Neuronal stem cell (in vitro differentiated cells): ENCODE results near the gene SRCIN1.
A peak's percentile ranks its signal among the peaks of the same experiment; 100 is the strongest.

Experiments
- DNase-seq: peaks from one replicate; pipeline ENCODE4 v3.0.0-alpha.2; 2013; ENCODE audit warnings: low spot score
- H2AFZ ChIP-seq: one replicate; pipeline ENCODE4 v1.6.1; 2013; ENCODE audit warnings: mild to moderate bottlenecking, low read length, inconsistent platforms
- H2AK5ac ChIP-seq: 2 replicates; pipeline ENCODE4 v1.6.1; 2013; ENCODE audit warnings: low read depth, mild to moderate bottlenecking, inconsistent platforms, low read length, moderate library complexity, mixed read lengths
- H2BK120ac ChIP-seq: 2 replicates; pipeline ENCODE4 v1.6.1; 2013; ENCODE audit warnings: low read depth, mild to moderate bottlenecking, inconsistent platforms, low read length, moderate library complexity, mixed read lengths
- H2BK12ac ChIP-seq: one replicate; pipeline ENCODE4 v1.6.1; 2013; ENCODE audit warnings: low read length, inconsistent platforms
- H2BK15ac ChIP-seq: 2 replicates; pipeline ENCODE4 v1.6.1; 2013; ENCODE audit warnings: mild to moderate bottlenecking, low read length, inconsistent platforms, mixed read lengths
- H2BK5ac ChIP-seq: one replicate; pipeline ENCODE4 v1.6.1; 2013; ENCODE audit warnings: inconsistent platforms, mild to moderate bottlenecking, low read length, moderate library complexity
- H3K14ac ChIP-seq: one replicate; pipeline ENCODE4 v1.6.1; 2013; ENCODE audit warnings: low read length, inconsistent platforms
- H3K18ac ChIP-seq: 2 replicates; pipeline ENCODE4 v1.6.1; 2013; ENCODE audit warnings: low read length, inconsistent platforms
- H3K23ac ChIP-seq: 2 replicates; pipeline ENCODE4 v1.6.1; 2013; ENCODE audit warnings: low read depth, mild to moderate bottlenecking, mixed read lengths, low read length, inconsistent platforms; ENCODE audit not compliant: poor library complexity
- H3K27ac ChIP-seq: replicated peaks from 3 replicates; pipeline ENCODE4 v1.5.1; 2013; ENCODE audit warnings: low read length, inconsistent platforms
- H3K27me3 ChIP-seq, 3 experiments: 2 replicates each; pipeline ENCODE4 v1.6.1; 2013; ENCODE audit warnings: low read length in 3 of 3, mild to moderate bottlenecking in 2 of 3, inconsistent platforms in 1 of 3, low read depth in 1 of 3, mixed read lengths in 1 of 3, moderate library complexity in 1 of 3; ENCODE audit not compliant: control insufficient read depth in 3 of 3, insufficient read depth in 3 of 3
- H3K36me3 ChIP-seq, 2 donors: replicated peaks in 1 of 2; 2 replicates each; pipeline ENCODE4 v1.6.1; 2013; ENCODE audit warnings: low read length in 2 of 2; ENCODE audit not compliant: control insufficient read depth in 2 of 2, insufficient read depth in 2 of 2
- H3K4ac ChIP-seq: 2 replicates; pipeline ENCODE4 v1.6.1; 2013; ENCODE audit warnings: inconsistent platforms, mild to moderate bottlenecking, low read length, moderate library complexity
- H3K4me1 ChIP-seq, 2 donors: 1 replicate in 1 of 2; 2 replicates in 1 of 2; pipeline ENCODE4 v1.6.1; 2013; ENCODE audit warnings: low read length in 2 of 2, low read depth in 1 of 2; ENCODE audit not compliant: control insufficient read depth in 2 of 2, insufficient read depth in 1 of 2
- H3K4me2 ChIP-seq: one replicate; pipeline ENCODE4 v1.6.1; 2013; ENCODE audit warnings: mild to moderate bottlenecking, low read length, inconsistent platforms; ENCODE audit not compliant: insufficient read depth, poor library complexity, severe bottlenecking
- H3K4me3 ChIP-seq, 2 donors: 2 replicates each; pipeline ENCODE4 v1.5.1; 2013; ENCODE audit warnings: low read length in 2 of 2, mild to moderate bottlenecking in 2 of 2, inconsistent platforms in 1 of 2, moderate library complexity in 1 of 2
- H3K79me1 ChIP-seq: one replicate; pipeline ENCODE4 v1.6.1; 2013; ENCODE audit warnings: low read depth, mild to moderate bottlenecking, inconsistent platforms, low read length, moderate library complexity
- H3K9ac ChIP-seq: one replicate; pipeline ENCODE4 v1.6.1; 2013; ENCODE audit warnings: mild to moderate bottlenecking, low read depth, low read length, inconsistent platforms; ENCODE audit not compliant: poor library complexity
- H3K9me3 ChIP-seq, 2 donors: replicated peaks in 1 of 2; 2 replicates each; pipeline versions ENCODE3 to v1.6.1; 2013; ENCODE audit warnings: low read length in 2 of 2, mild to moderate bottlenecking in 2 of 2, inconsistent platforms in 1 of 2, low read depth in 1 of 2, mixed read lengths in 1 of 2, moderate library complexity in 1 of 2; ENCODE audit not compliant: control insufficient read depth in 2 of 2, insufficient read depth in 1 of 2
- H4K8ac ChIP-seq: one replicate; pipeline ENCODE4 v1.6.1; 2013; ENCODE audit warnings: low read depth, mild to moderate bottlenecking, inconsistent platforms, low read length, moderate library complexity
- H4K91ac ChIP-seq: one replicate; pipeline ENCODE4 v1.6.1; 2013; ENCODE audit warnings: low read length, low read depth, mild to moderate bottlenecking, inconsistent platforms; ENCODE audit not compliant: poor library complexity
- WGBS, 2 donors: extraction: QIAGEN DNeasy Blood & Tissue Kit; methylation state at CpG; one replicate each; pipeline ENCODE4 v1.1.7; 2013; ENCODE audit warnings: missing lambda C conversion rate in 2 of 2, mixed read lengths in 1 of 2; ENCODE audit not compliant: insufficient read length in 2 of 2, insufficient replicate concordance in 1 of 2; ENCODE audit errors: extremely low coverage in 2 of 2; 5-methylcytosine and 5-hydroxymethylcytosine counted together

Gene SRCIN1

DNA sequence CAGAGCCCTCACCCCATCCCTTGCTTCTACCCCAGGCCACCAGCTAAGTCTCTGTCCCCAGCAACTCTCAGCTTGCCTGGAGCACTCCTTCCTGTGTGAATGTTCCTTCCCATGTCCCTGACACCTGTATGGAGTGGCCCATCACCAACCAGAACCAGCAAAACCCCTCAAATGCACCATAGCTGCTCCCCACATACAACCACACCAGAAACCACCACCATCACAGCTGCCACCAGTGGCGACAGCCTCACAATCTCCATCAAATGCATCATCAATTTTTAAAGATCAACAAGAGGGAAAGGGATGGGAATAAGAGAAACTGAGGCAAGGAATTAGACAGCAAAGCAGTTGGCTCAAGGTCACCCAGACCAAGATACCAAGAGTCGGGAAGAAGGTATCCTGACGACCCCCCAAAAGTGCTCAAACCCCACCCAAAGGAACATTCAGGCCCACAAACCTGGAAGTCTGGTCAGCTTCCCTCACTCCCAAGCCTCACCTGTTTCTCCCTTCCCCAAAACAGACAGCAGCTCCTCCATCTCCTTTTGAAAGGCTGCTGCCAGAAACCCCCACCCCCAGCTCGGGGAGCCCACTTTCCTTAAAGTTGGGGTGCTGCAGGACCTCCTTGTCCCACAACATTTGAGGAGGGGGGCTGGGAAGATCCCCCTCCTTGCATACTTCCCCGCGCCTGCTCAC lies 1.8 kb downstream of the SRCIN1 start:
- H3K4ac ChIP-seq: no peak overlapping the region
- H4K91ac ChIP-seq: peak overlapping the region; percentile 16
- H2AFZ ChIP-seq: no peak overlapping the region
- H3K27me3 ChIP-seq: peaks cover 0 to 22% (median 15%) of the 10 kb centered on the region in 3 experiments
- H2BK120ac ChIP-seq: peak overlapping the region; percentile 39
- H3K36me3 ChIP-seq: no peaks in the 10 kb centered on the region
- no peak overlapping the region for H4K8ac ChIP-seq
- peak overlapping the region; percentile 33 for H3K9ac ChIP-seq
- peak overlapping the region; percentile 99 for H2AK5ac ChIP-seq
- H3K4me1 ChIP-seq: peaks cover 29 to 39% of the 10 kb centered on the region in 2 donors
- H3K4me2 ChIP-seq: peak overlapping the region; percentile 81
- H3K27ac ChIP-seq: no peak overlapping the region
- peak overlapping the region; percentile 44 for H2BK15ac ChIP-seq
- DNase-seq: no peak
- peaks cover 9% of the 10 kb centered on the region for H3K79me1 ChIP-seq
- no peak overlapping the region for H2BK12ac ChIP-seq
- no peaks in the 10 kb centered on the region for H3K9me3 ChIP-seq
- H3K23ac ChIP-seq: peak overlapping the region; percentile 57
- H3K14ac ChIP-seq: no peak overlapping the region
- peak overlapping the region; percentile 92 for H3K18ac ChIP-seq
- WGBS, 2 donors: no CpG with 5 or more reads among the region's 6 CpGs
- peak overlapping the region; percentile 30 for H2BK5ac ChIP-seq
- no peak overlapping the region for H3K4me3 ChIP-seq

DNA sequence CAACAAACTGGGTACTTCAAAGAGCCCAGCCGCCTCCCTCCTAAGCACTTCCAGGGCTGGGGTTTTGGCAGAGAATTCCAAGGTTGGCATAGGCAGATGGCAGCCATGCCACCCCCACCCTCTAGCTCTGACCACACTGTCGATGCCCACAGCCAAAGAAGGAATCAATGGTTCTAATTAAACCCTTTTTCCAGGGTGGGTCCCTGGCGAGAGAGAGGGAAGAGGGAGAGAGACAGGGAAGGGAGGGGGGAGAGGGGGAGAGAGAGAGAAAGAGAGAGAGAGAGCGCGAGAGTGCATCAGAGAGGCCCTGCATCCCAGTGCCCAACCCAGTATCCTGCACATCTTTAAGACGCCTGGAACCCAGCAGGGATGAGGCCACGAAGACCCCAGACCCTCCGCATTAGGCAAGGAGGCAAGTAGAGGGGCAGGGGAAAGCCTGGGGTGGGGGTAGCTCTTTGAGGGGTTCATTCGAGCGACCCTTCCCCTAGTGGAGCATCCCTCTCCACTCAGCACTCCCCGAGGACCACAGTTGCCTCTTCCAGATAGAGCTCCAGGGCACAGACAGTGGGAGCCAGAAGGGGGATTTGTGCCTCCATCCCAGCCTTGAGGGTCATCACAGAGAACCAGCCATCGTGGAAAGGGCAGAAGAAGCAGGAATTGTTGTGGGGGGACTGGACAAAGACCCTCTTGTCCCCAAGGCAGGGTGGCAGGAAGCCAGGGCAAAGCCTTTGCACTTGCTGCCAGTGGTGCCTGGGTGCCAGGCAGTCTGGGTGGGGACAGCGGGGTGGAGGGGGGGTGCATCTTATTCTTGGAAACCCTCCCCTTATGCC lies 2.6 kb downstream of the SRCIN1 start:
- Histone ChIP-seq H4K91ac (no peak overlapping the region), H2BK15ac (peak overlapping the region; percentile 25), H3K18ac (peak overlapping the region; percentile 79), H3K4me2 (no peak overlapping the region), H4K8ac (no peak overlapping the region), H3K79me1 (peaks cover 9% of the 10 kb centered on the region), H2AFZ (no peak overlapping the region), H3K36me3 (no peaks in the 10 kb centered on the region), H3K4me3 (no peak overlapping the region), H3K23ac (peak overlapping the region; percentile 53), H3K9ac (peak overlapping the region; percentile 7), H2AK5ac (peak overlapping the region; percentile 59), H2BK5ac (peak overlapping the region; percentile 88), H3K4me1 (peaks cover 30 to 42% of the 10 kb centered on the region in 2 donors), H3K4ac (no peak overlapping the region), H3K14ac (no peak overlapping the region), H3K27me3 (peaks cover 0 to 16% (median 13%) of the 10 kb centered on the region in 3 experiments), H3K9me3 (no peaks in the 10 kb centered on the region), H3K27ac (peak overlapping the region; percentile 92), H2BK120ac (peak overlapping the region; percentile 39), H2BK12ac (no peak overlapping the region)
- DNase-seq: no peak
- no CpG with 5 or more reads among the region's 13 CpGs for WGBS, 2 donors

DNA sequence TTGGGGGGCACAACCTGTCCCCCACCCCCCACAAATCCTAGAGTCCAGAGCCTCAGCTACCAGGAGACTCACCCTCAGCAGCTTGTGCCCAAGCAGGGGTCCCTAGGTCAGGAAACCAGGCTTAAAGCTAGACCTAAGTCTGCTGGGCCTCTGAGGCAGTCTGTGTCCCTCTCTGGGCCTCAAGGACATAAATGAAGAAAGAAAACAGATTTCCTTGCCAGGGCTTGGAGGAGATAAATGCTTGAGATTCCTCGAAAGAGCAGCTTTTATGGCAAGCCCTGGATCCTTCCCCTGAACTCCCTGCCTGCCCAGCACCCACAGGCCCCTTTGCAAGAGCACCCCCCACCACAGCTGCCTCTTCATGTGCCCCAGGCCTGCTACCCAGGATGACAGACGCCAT lies 3.3 kb downstream of the SRCIN1 start:
- Histone ChIP-seq H3K4me1 (peaks cover 33 to 42% of the 10 kb centered on the region in 2 donors), H3K4me3 (peak overlapping the region; percentile 6 to 19), H4K91ac (no peak overlapping the region), H3K4ac (no peak overlapping the region), H3K27ac (peak overlapping the region; percentile 92), H2AFZ (no peak overlapping the region), H4K8ac (no peak overlapping the region), H2BK120ac (peak overlapping the region; percentile 1), H2BK12ac (no peak overlapping the region), H3K9me3 (no peaks in the 10 kb centered on the region), H3K27me3 (peaks cover 0 to 11% (median 9%) of the 10 kb centered on the region in 3 experiments), H3K23ac (no peak overlapping the region), H3K14ac (no peak overlapping the region), H2AK5ac (peak overlapping the region; percentile 59), H3K18ac (peak overlapping the region; percentile 73), H2BK15ac (peak overlapping the region; percentile 3), H3K79me1 (peaks cover 9% of the 10 kb centered on the region), H3K9ac (no peak overlapping the region), H3K36me3 (no peaks in the 10 kb centered on the region), H3K4me2 (peak overlapping the region; percentile 73), H2BK5ac (peak overlapping the region; percentile 88)
- no CpG with 5 or more reads among the region's 2 CpGs for WGBS, 2 donors
- DNase-seq: no peak
